Stimulated activated naive B cell treated with anti-CD40 and anti-IgM and Interleukin-4, amounts not matched to agents 10 μg/mL and 1 μg/mL and 100 μg/mL, for 72 hours (primary cell): Measurements from ENCODE around the gene LRRC26.

ENCODE experiments used
- ATAC-seq, 2 donors: fragments of 150-1000 bp; cut with Tn5 transposase; replicated peaks; 2 replicates each; pipeline ENCODE4 v1.10.0; 2021; ENCODE audit warnings: moderate library complexity in 1 of 2
- DNase-seq: peaks from one replicate; pipeline ENCODE4 v3.0.0; 2021
- H3K27ac Mint-ChIP-seq: one replicate; pipeline ENCODE4 v1.8.0; 2022; ENCODE audit warnings: mild to moderate bottlenecking, mixed read lengths
- H3K27me3 Mint-ChIP-seq, 2 donors: one replicate each; pipeline ENCODE4 v1.8.0; 2022; ENCODE audit warnings: mixed read lengths in 2 of 2
- H3K36me3 Mint-ChIP-seq, 2 donors: one replicate each; pipeline ENCODE4 v1.8.0; 2022; ENCODE audit warnings: mixed read lengths in 2 of 2, mild to moderate bottlenecking in 1 of 2
- H3K4me1 Mint-ChIP-seq, 2 donors: one replicate each; pipeline ENCODE4 v1.8.0; 2022; ENCODE audit warnings: mixed read lengths in 2 of 2, mild to moderate bottlenecking in 1 of 2
- H3K4me3 Mint-ChIP-seq, 2 donors: one replicate each; pipeline ENCODE4 v1.8.0; 2022; ENCODE audit warnings: mild to moderate bottlenecking in 2 of 2, mixed read lengths in 2 of 2, moderate library complexity in 1 of 2
- H3K9me3 Mint-ChIP-seq, 2 donors: one replicate each; pipeline ENCODE4 v1.8.0; 2022; ENCODE audit warnings: mixed read lengths in 2 of 2, mild to moderate bottlenecking in 1 of 2

Gene LRRC26

DNA sequence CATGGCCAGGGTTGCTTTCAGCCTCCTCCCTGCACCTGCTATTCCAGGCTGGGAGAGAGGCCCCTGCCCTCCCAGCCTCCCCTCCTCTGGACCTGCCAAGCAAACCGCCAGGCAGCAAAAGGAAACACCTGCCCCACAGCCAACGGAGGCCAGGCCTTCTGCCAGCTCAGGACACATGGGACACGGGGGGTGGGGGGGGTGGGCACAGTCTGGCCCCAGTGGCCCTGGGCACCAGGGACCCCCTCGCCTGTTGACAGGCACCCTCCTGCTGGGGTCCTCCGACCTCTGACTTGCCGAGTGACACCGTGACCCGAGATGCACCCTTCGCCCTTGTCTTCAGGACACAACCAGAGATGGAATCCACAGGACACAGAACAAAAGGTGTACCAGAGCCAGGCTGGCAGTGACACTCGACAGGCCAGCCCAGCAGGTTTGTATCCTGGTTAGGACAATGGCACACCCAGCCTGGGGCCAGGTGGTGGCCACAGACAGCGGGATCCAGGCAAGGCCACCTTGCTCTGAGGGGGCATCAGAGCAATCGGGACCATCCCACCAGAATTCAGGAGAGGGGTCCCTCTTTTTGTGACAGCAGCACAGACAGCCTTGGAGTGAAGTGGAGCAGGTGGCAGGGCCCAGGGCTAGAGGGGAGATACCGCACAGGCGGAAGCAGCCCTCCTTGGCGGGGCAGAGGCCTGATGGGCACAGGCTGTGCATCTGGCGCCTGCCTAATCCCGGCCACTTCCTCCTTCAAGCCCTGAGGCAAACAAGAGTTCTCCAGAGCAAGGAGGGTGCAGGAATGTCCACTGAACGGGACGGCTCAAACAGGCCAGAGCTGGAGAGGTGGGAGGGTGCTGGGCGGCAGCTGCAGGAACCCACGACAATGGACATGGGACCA is 3.3 kb upstream of the LRRC26 start:
- peak overlapping the region in 1 of 2 donors; percentile 27 for H3K4me3 Mint-ChIP-seq
- peaks cover 22 to 31% of the 10 kb centered on the region in 2 donors for H3K27me3 Mint-ChIP-seq

GRCh38 chr9:137171149-137171900 is 1.5 kb upstream of the LRRC26 start:
- ATAC-seq (no peak), DNase-seq (no peak)
- no peaks in the 10 kb centered on the region for H3K36me3 Mint-ChIP-seq
- H3K27ac Mint-ChIP-seq: no peak overlapping the region
- no peak overlapping the region for H3K4me3 Mint-ChIP-seq
- H3K27me3 Mint-ChIP-seq: peaks cover 28 to 41% of the 10 kb centered on the region in 2 donors
- H3K9me3 Mint-ChIP-seq: no peaks in the 10 kb centered on the region
- peaks cover 11 to 37% of the 10 kb centered on the region in 2 donors for H3K4me1 Mint-ChIP-seq

More for the DNA sequence above, 3.3 kb upstream of the LRRC26 start:
- peaks cover 9 to 33% of the 10 kb centered on the region in 2 donors for H3K4me1 Mint-ChIP-seq
- DNase-seq: no peak
- ATAC-seq: no peak
- H3K27ac Mint-ChIP-seq: peak overlapping the region; percentile 14
- peaks cover 5 to 8% of the 10 kb centered on the region in 2 donors for H3K36me3 Mint-ChIP-seq
- H3K9me3 Mint-ChIP-seq: no peaks in the 10 kb centered on the region

GRCh38 chr9:137170486-137171148 is 766 bp upstream of the LRRC26 start:
- no peaks in the 10 kb centered on the region for H3K9me3 Mint-ChIP-seq
- no peak for ATAC-seq
- no peak overlapping the region for H3K4me3 Mint-ChIP-seq
- peaks cover 11 to 32% of the 10 kb centered on the region in 2 donors for H3K4me1 Mint-ChIP-seq
- no peak overlapping the region for H3K27ac Mint-ChIP-seq
- DNase-seq: no peak
- H3K27me3 Mint-ChIP-seq: peaks cover 33 to 48% of the 10 kb centered on the region in 2 donors
- H3K36me3 Mint-ChIP-seq: no peaks in the 10 kb centered on the region

GRCh38 chr9:137168904-137169856 is 671 bp downstream of the LRRC26 start:
- H3K9me3 Mint-ChIP-seq: no peaks in the 10 kb centered on the region
- no peaks in the 10 kb centered on the region for H3K36me3 Mint-ChIP-seq
- ATAC-seq: peak; percentile 32 to 48
- H3K4me3 Mint-ChIP-seq: peak overlapping the region; percentile 71 to 74
- H3K27ac Mint-ChIP-seq: no peak overlapping the region
- H3K4me1 Mint-ChIP-seq: peaks cover 11 to 32% of the 10 kb centered on the region in 2 donors
- peaks cover 45 to 63% of the 10 kb centered on the region in 2 donors for H3K27me3 Mint-ChIP-seq
- no peak for DNase-seq

GRCh38 chr9:137168573-137168903 is 1.3 kb downstream of the LRRC26 start:
- Mint-ChIP-seq H3K4me3 (peak overlapping the region; percentile 60 to 71), H3K36me3 (no peaks in the 10 kb centered on the region), H3K4me1 (peaks cover 11 to 32% of the 10 kb centered on the region in 2 donors), H3K27me3 (peaks cover 49 to 68% of the 10 kb centered on the region in 2 donors), H3K27ac (no peak overlapping the region), H3K9me3 (no peaks in the 10 kb centered on the region)
- ATAC-seq (peak; percentile 28 to 49), DNase-seq (no peak)

- no peaks in the 10 kb centered on the region for H3K9me3 Mint-ChIP-seq
- peak; percentile 10 to 35 for ATAC-seq
- H3K4me3 Mint-ChIP-seq: peak overlapping the region in 1 of 2 donors; percentile 71
Measured at GRCh38 chr9:137167747-137168572, 1.9 kb downstream of the LRRC26 start.

DNA sequence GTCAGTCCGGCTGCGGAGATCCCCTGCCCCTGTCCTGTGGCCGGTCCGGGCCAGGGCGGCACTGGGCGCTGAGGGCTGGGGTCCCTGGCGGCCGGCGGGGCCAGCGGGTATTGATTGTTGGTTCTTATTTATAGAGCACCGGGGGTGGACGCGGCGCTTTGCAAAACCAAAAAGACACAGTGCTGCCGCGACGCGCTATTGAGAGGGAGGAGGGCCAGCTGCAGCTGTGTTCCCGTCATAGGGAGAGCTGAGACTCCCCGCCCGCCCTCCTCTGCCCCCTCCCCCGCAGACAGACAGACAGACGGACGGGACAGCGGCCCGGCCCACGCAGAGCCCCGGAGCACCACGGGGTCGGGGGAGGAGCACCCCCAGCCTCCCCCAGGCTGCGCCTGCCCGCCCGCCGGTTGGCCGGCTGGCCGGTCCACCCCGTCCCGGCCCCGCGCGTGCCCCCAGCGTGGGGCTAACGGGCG is 2.5 kb downstream of the LRRC26 start:
- ATAC-seq (no peak), DNase-seq (no peak)
- no peaks in the 10 kb centered on the region for H3K36me3 Mint-ChIP-seq
- H3K27me3 Mint-ChIP-seq: peaks cover 52 to 77% of the 10 kb centered on the region in 2 donors
- peaks cover 11 to 27% of the 10 kb centered on the region in 2 donors for H3K4me1 Mint-ChIP-seq
- H3K4me3 Mint-ChIP-seq: no peak overlapping the region
- H3K27ac Mint-ChIP-seq: no peak overlapping the region
- no peaks in the 10 kb centered on the region for H3K9me3 Mint-ChIP-seq

More at GRCh38 chr9:137167747-137168572, 1.9 kb downstream of the LRRC26 start:
- Mint-ChIP-seq H3K27me3 (peaks cover 48 to 72% of the 10 kb centered on the region in 2 donors), H3K36me3 (no peaks in the 10 kb centered on the region), H3K27ac (no peak overlapping the region), H3K4me1 (peaks cover 11 to 28% of the 10 kb centered on the region in 2 donors)
- DNase-seq: no peak

DNA sequence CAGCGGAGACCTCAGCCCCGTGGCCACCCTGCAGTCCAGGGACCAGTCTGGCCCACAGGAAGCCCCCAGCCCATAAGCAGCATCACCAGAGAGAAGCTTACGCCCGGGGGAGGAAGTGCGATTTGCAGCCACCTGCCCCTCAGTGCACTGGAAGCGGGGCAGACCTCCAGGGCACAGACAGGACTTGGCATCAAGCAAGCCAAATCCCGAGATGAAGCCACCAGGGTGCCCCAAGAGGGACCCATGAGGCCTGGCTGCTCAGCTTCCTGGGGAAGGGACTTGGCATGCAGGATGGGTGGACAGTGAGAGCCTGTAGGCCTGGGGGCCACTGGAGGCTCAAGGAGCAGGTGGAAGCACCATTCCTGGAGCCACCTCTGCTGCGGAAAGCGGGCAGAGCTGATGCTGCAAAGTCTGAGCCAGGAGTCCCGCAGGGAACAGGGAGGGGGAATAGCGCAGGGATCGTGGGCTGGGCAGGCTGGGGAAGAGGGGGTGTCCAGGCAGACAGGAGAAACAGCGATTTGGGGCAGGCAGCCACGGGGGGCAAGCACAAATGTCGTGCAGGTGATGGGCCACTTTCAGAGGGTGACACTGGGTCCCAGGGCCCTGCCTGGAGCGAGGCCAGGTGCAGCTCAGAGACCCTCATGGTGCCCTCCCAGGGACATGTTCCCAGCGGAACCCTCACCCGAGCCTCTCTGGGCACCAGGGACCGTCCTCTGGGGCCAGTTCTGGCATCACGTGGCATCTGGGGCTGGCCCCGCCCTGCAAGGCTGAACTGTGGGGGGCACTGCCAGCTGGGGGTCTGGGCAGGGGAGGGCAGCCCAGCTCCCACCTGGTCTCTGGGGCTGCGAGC is 3.2 kb downstream of the LRRC26 start:
- Mint-ChIP-seq H3K9me3 (no peaks in the 10 kb centered on the region), H3K27me3 (peaks cover 51 to 76% of the 10 kb centered on the region in 2 donors), H3K4me3 (peak overlapping the region; percentile 7 to 43), H3K27ac (no peak overlapping the region), H3K36me3 (no peaks in the 10 kb centered on the region), H3K4me1 (peaks cover 11 to 27% of the 10 kb centered on the region in 2 donors)
- ATAC-seq: no peak
- DNase-seq: no peak

DNA sequence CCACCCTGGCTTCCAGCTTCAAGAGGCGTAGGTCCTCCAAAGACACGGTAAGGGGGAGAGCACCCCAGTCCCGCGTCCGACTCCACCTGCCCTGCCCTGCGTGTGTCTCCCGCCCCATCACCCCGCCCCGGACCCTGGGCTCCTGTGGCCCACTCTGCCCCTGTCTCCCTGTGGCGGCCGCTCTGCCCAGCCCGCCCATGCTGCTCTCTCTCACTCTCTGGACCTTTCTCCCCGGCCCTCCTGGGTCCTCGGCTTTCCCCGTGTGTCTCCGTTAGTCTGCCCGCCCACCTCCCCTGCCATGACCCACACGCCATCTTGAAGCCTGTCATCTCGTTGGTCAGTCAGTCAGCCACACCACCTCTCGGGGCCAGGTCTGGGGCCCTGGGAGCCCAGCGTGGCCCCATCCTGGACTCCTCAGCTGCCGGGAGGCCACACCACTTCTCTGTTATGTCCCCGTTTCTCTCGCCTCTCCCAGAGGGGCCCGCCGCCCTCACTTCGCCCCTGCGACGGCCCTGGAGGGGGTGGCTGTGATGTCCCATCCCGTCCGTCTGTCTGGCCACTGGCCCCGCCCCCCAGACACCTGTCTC is 4.5 kb downstream of the LRRC26 start:
- no peak overlapping the region for H3K27ac Mint-ChIP-seq
- H3K9me3 Mint-ChIP-seq: no peaks in the 10 kb centered on the region
- no peak for DNase-seq
- H3K36me3 Mint-ChIP-seq: no peaks in the 10 kb centered on the region
- no peak overlapping the region for H3K4me3 Mint-ChIP-seq
- H3K27me3 Mint-ChIP-seq: peaks cover 52 to 74% of the 10 kb centered on the region in 2 donors
- ATAC-seq: no peak
- peaks cover 8 to 20% of the 10 kb centered on the region in 2 donors for H3K4me1 Mint-ChIP-seq

DNA sequence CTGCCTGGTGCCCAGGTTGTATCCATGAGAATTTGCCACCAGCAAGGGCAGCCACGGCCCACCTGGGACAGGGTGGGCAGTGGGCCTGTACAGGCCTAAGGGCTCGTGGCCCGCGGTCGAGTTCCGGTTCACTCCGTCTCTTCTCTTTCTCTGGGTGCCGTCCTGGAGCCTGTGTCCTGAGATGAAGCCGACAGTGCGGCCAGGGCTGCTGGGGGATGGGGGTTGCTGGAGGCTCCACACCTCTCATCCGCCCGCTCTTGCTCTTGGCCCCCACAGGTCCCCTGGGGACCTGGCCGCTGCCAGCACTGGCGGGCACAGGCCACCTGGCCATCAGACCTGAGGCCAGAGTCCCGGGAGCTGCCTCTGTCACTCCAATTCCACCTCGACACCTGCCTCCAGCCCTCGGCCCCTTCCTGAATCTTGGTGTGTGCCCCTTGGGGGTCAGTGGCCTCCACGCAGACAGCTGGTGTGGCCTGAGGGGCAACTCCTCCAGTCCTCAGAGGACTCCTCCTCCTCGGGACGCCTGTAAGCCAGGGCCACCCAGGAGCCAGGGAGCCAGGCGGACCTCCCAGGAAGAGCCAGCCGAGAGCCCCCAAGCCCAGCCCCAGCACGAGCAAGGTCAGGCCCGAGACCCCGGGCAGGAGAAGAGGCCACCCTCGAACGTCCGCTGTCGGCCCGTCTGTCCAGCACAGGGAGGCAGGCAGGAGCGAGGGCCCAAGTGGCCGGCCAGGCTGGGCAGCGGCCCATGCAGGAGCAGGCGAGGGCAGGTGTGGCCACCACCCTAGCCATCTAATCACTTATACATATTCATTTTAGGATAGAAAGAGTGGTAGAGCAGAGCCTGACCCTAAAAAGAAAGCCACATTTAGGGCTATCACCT is 5.2 kb downstream of the LRRC26 start:
- H3K27ac Mint-ChIP-seq: no peak overlapping the region
- no peaks in the 10 kb centered on the region for H3K9me3 Mint-ChIP-seq
- H3K4me3 Mint-ChIP-seq: no peak overlapping the region
- ATAC-seq: no peak
- peaks cover 6 to 19% of the 10 kb centered on the region in 2 donors for H3K4me1 Mint-ChIP-seq
- DNase-seq: no peak
- peaks cover 54 to 76% of the 10 kb centered on the region in 2 donors for H3K27me3 Mint-ChIP-seq
- H3K36me3 Mint-ChIP-seq: no peaks in the 10 kb centered on the region

GRCh38 chr9:137163805-137164204 is 6.0 kb downstream of the LRRC26 start:
- Mint-ChIP-seq H3K36me3 (no peaks in the 10 kb centered on the region), H3K27ac (peak overlapping the region; percentile 83), H3K4me1 (peaks cover 11 to 21% of the 10 kb centered on the region in 2 donors), H3K9me3 (no peaks in the 10 kb centered on the region), H3K27me3 (peaks cover 59 to 77% of the 10 kb centered on the region in 2 donors), H3K4me3 (peak overlapping the region in 1 of 2 donors; percentile 29)
- DNase-seq: no peak
- no peak for ATAC-seq
